Activated CD8-positive, alpha-beta T cell treated with anti-CD3 and anti-CD28 coated beads, Interleukin-2, amount 10 ng/mL, durations not matched to agents 7 days and 5 days (primary cell): Measurements from ENCODE around the gene ACSM4. TPM values are rescaled to one million over a fixed set of nuclear protein-coding genes. Genes with fewer than 3 reads are reported as not detected.

Experiments
- ATAC-seq: fragments of 150-1000 bp; cut with Tn5 transposase; one replicate; pipeline ENCODE4 v1.10.0; 2021; ENCODE audit warnings: moderate library complexity
- CTCF ChIA-PET: fragments of 350-600 bp; sonication (Branson Sonifier 250); formaldehyde crosslinking; loops from one replicate; lab custom pipeline; 2021; ENCODE audit warnings: antibody characterized with exemption; lab: Charles Lee
- POLR2A ChIA-PET: fragments of 350-600 bp; sonication (Branson Sonifier 250); formaldehyde crosslinking; loops from one replicate; lab custom pipeline; 2021; ENCODE audit warnings: antibody characterized with exemption; lab: Charles Lee
- DNase-seq: peaks from one replicate; pipeline ENCODE4 v3.0.0-alpha.2; 2020
- H3K27ac Mint-ChIP-seq: one replicate; pipeline ENCODE4 v1.8.0; 2021; ENCODE audit warnings: mild to moderate bottlenecking, mixed read lengths
- H3K27me3 Mint-ChIP-seq: one replicate; pipeline ENCODE4 v1.8.0; 2021; ENCODE audit warnings: low read depth, mixed read lengths
- H3K36me3 Mint-ChIP-seq: one replicate; pipeline ENCODE4 v1.8.0; 2021; ENCODE audit warnings: low read depth, mixed read lengths
- H3K4me1 Mint-ChIP-seq: one replicate; pipeline ENCODE4 v1.8.0; 2021; ENCODE audit warnings: low read depth, mixed read lengths
- H3K4me3 Mint-ChIP-seq: one replicate; pipeline ENCODE4 v1.8.0; 2021; ENCODE audit warnings: mild to moderate bottlenecking, mixed read lengths
- H3K9me3 Mint-ChIP-seq: one replicate; pipeline ENCODE4 v1.8.0; 2022; ENCODE audit warnings: mixed read lengths; ENCODE audit not compliant: insufficient read depth
- total RNA-seq, 2 experiments: library from RNA; stranded (reverse); gene quantifications; one replicate each; pipeline ENCODE4 v1.2.3, GENCODE V29; 2021

The ACSM4 gene
- total RNA-seq, 2 experiments from 2014 or later, result not detected

DNA sequence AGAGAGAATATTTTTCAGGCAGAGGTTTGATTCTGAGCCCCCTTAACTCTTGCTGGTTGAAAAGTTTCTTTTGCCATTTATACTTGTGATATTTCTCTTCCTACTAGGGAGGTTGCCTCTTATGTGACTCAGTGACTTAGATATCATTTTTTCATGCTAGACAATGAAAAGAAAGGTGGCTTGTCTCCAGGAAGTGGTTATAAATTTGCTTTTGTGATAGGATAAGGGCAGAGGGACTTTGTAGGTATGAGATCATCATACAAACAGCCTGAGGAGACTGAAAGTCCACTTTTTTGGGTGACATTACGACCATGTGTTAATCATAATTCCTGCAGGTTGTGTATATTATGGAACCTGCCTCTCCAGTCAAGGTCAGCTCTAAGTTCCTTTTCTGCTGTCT lies 35.8 kb downstream of the ACSM4 start:
- Mint-ChIP-seq H3K4me1 (peaks cover 29% of the 10 kb centered on the region), H3K27ac (peak overlapping the region; percentile 5), H3K9me3 (peaks cover 16% of the 10 kb centered on the region), H3K27me3 (peaks cover 2% of the 10 kb centered on the region), H3K36me3 (peaks cover 18% of the 10 kb centered on the region), H3K4me3 (no peak overlapping the region)
- CTCF ChIA-PET, result no interaction called here
- ATAC-seq (peak; percentile 36), DNase-seq (no peak)
- POLR2A ChIA-PET, result no interaction called here

- ATAC-seq (no peak), DNase-seq (no peak)
- H3K4me3 Mint-ChIP-seq, result no peak overlapping the region
- ChIA-PET POLR2A (no interaction called here), CTCF (no interaction called here)
- H3K9me3 Mint-ChIP-seq, result peaks cover 26% of the 10 kb centered on the region
- H3K27ac Mint-ChIP-seq, result no peak overlapping the region
- H3K27me3 Mint-ChIP-seq, result peaks cover 2% of the 10 kb centered on the region
- peaks cover 39% of the 10 kb centered on the region for H3K4me1 Mint-ChIP-seq
- peaks cover 26% of the 10 kb centered on the region for H3K36me3 Mint-ChIP-seq
Observed at GRCh38 chr12:7344833-7345606, 41.1 kb downstream of the ACSM4 start.

- ChIA-PET POLR2A (no interaction called here), CTCF (no interaction called here)
- peak overlapping the region; percentile 28 for H3K27ac Mint-ChIP-seq
- ATAC-seq, result peak; percentile 58
- peaks cover 26% of the 10 kb centered on the region for H3K36me3 Mint-ChIP-seq
- DNase-seq, result no peak
- H3K4me1 Mint-ChIP-seq, result peaks cover 45% of the 10 kb centered on the region
- H3K27me3 Mint-ChIP-seq, result peaks cover 2% of the 10 kb centered on the region
- peaks cover 26% of the 10 kb centered on the region for H3K9me3 Mint-ChIP-seq
- peak overlapping the region; percentile 26 for H3K4me3 Mint-ChIP-seq
Observed at GRCh38 chr12:7346551-7347225, 42.8 kb downstream of the ACSM4 start.

GRCh38 chr12:7349418-7349817 lies 45.5 kb downstream of the ACSM4 start:
- no peak for DNase-seq

GRCh38 chr12:7351177-7351576 lies 47.3 kb downstream of the ACSM4 start:
- DNase-seq (no peak), ATAC-seq (no peak)
- CTCF ChIA-PET, result interaction anchor here (0.7 kb wide), 1 partner anchor 8 kb away, joined by 3 read pairs; no protein-coding TSS in a partner anchor
- H3K4me3 Mint-ChIP-seq, result no peak overlapping the region
- no peak overlapping the region for H3K27ac Mint-ChIP-seq
- H3K27me3 Mint-ChIP-seq, result peaks cover 18% of the 10 kb centered on the region
- POLR2A ChIA-PET, result no interaction called here
- H3K9me3 Mint-ChIP-seq, result peaks cover 2% of the 10 kb centered on the region
- peaks cover 22% of the 10 kb centered on the region for H3K4me1 Mint-ChIP-seq
- H3K36me3 Mint-ChIP-seq, result peaks cover 2% of the 10 kb centered on the region

More at GRCh38 chr12:7349418-7349817, 45.5 kb downstream of the ACSM4 start:
- ChIA-PET CTCF (interaction anchor here (0.8 kb wide), 1 partner anchor 130 kb away, joined by 3 read pairs; no protein-coding TSS in a partner anchor), POLR2A (no interaction called here)
- Mint-ChIP-seq H3K27ac (no peak overlapping the region), H3K4me1 (peaks cover 31% of the 10 kb centered on the region), H3K36me3 (peaks cover 9% of the 10 kb centered on the region), H3K9me3 (peaks cover 13% of the 10 kb centered on the region), H3K4me3 (no peak overlapping the region), H3K27me3 (peaks cover 14% of the 10 kb centered on the region)
- no peak for ATAC-seq

DNA sequence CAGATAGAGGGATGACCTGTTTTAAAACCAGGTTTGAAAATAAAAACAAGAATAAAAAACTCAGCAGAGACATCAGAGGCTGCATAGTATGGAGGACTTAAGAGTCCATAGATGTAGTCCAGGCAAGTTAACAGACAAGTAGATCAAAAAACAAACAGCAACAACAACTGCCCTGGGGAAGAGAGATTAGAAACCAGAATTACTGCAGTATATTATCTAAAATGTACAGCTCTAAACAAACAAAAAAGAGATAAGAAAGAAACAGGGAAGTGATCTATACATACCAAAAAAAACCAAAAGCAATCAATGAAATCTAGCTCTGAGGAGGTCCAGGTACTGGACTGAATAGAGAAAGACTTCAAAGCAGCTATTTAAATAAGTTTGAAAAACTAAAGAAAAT lies 48.8 kb downstream of the ACSM4 start:
- no peak overlapping the region for H3K27ac Mint-ChIP-seq
- DNase-seq (no peak), ATAC-seq (no peak)
- CTCF ChIA-PET, result no interaction called here
- peaks cover 12% of the 10 kb centered on the region for H3K4me1 Mint-ChIP-seq
- peaks cover 2% of the 10 kb centered on the region for H3K9me3 Mint-ChIP-seq
- POLR2A ChIA-PET, result no interaction called here
- peaks cover 25% of the 10 kb centered on the region for H3K27me3 Mint-ChIP-seq
- H3K4me3 Mint-ChIP-seq, result no peak overlapping the region
- no peaks in the 10 kb centered on the region for H3K36me3 Mint-ChIP-seq

DNA sequence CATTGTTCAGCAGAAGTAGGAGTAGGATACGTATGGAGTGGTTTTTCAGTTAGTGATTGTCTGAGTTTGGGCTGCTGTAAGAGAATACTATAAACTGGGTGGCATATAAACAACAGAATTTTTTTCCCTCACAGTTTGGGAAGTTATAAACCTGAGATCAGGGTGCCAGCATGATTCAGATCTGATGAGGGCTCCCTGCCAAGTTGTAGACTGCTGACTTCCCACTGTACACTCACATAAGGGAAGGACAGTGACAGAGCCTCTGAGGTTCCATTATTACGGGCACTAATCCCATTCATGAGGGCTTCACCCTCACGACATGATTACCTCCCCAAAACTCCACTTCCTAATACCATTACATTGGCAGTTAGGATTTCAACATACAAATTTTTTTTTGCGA lies 50.7 kb downstream of the ACSM4 start:
- ATAC-seq (no peak), DNase-seq (no peak)
- POLR2A ChIA-PET, result no interaction called here
- peaks cover 23% of the 10 kb centered on the region for H3K27me3 Mint-ChIP-seq
- H3K27ac Mint-ChIP-seq, result no peak overlapping the region
- H3K4me3 Mint-ChIP-seq, result no peak overlapping the region
- peaks cover 12% of the 10 kb centered on the region for H3K4me1 Mint-ChIP-seq
- H3K36me3 Mint-ChIP-seq, result no peaks in the 10 kb centered on the region
- CTCF ChIA-PET, result no interaction called here
- H3K9me3 Mint-ChIP-seq, result no peaks in the 10 kb centered on the region

GRCh38 chr12:7361265-7361664 lies 57.4 kb downstream of the ACSM4 start:
- peaks cover 30% of the 10 kb centered on the region for H3K27me3 Mint-ChIP-seq
- no peak for ATAC-seq
- no peak overlapping the region for H3K4me3 Mint-ChIP-seq
- H3K4me1 Mint-ChIP-seq, result no peaks in the 10 kb centered on the region
- H3K27ac Mint-ChIP-seq, result no peak overlapping the region
- ChIA-PET CTCF (no interaction called here), POLR2A (no interaction called here)
- no peak for DNase-seq
- no peaks in the 10 kb centered on the region for H3K9me3 Mint-ChIP-seq
- no peaks in the 10 kb centered on the region for H3K36me3 Mint-ChIP-seq

GRCh38 chr12:7362734-7363133 lies 58.9 kb downstream of the ACSM4 start:
- ChIA-PET CTCF (no interaction called here), POLR2A (no interaction called here)
- ATAC-seq (no peak), DNase-seq (no peak)
- peaks cover 22% of the 10 kb centered on the region for H3K27me3 Mint-ChIP-seq
- H3K9me3 Mint-ChIP-seq, result no peaks in the 10 kb centered on the region
- H3K4me1 Mint-ChIP-seq, result no peaks in the 10 kb centered on the region
- no peak overlapping the region for H3K4me3 Mint-ChIP-seq
- no peak overlapping the region for H3K27ac Mint-ChIP-seq
- no peaks in the 10 kb centered on the region for H3K36me3 Mint-ChIP-seq

DNA sequence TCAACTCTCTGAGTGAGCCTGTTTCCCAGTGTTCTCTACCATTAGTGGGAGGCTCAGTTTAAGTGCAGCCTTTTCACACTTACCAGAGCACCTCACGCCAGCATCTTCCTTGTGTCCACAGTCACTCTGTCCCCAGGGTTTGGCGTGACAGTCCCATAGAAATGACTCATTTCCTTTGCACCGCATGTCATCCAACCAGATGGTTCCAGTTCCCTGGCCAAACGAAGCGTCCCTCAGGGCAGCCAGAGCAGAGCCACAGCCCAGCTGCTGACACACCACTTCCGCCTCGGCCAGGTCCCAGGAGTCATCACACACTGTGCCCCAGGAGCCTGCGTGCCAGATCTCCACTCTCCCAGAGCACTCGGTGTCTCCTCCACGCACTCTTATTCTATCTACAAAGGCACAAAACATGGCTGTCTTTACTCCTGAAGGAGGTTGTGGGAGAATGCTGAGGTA lies 65.4 kb downstream of the ACSM4 start:
- Mint-ChIP-seq H3K4me3 (no peak overlapping the region), H3K4me1 (no peaks in the 10 kb centered on the region), H3K27me3 (peaks cover 18% of the 10 kb centered on the region), H3K9me3 (no peaks in the 10 kb centered on the region), H3K27ac (no peak overlapping the region), H3K36me3 (no peaks in the 10 kb centered on the region)
- ChIA-PET POLR2A (no interaction called here), CTCF (no interaction called here)
- DNase-seq, result no peak
- no peak for ATAC-seq

DNA sequence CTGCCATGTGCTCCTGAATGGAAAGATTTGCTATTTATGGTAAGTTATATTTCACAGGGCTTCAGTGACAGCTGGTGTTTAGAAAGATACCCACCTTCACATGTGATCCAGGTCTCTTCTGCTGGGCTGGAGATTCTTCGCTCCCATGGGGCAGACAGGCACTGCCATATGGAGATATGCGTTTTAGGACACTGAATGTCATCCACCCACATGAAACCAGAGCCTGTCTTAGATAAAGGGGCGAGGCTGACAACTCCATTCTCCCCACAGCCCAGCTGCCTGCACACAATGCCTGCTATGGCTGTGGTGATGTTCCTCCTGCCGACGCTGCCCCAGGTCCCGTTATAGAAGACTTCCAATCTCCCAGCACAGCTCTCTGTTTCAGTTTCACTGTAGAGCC lies 69.4 kb downstream of the ACSM4 start:
- H3K9me3 Mint-ChIP-seq, result no peaks in the 10 kb centered on the region
- H3K36me3 Mint-ChIP-seq, result no peaks in the 10 kb centered on the region
- H3K4me3 Mint-ChIP-seq, result no peak overlapping the region
- ChIA-PET CTCF (interaction anchor here (1.2 kb wide), 1 partner anchor 617 kb away, joined by 3 read pairs; no protein-coding TSS in a partner anchor), POLR2A (no interaction called here)
- ATAC-seq (no peak), DNase-seq (no peak)
- no peaks in the 10 kb centered on the region for H3K4me1 Mint-ChIP-seq
- peaks cover 22% of the 10 kb centered on the region for H3K27me3 Mint-ChIP-seq
- H3K27ac Mint-ChIP-seq, result no peak overlapping the region

GRCh38 chr12:7374423-7375144 lies 70.7 kb downstream of the ACSM4 start:
- Mint-ChIP-seq H3K27ac (no peak overlapping the region), H3K9me3 (no peaks in the 10 kb centered on the region), H3K4me1 (no peaks in the 10 kb centered on the region), H3K27me3 (peaks cover 22% of the 10 kb centered on the region), H3K36me3 (no peaks in the 10 kb centered on the region), H3K4me3 (no peak overlapping the region)
- ChIA-PET POLR2A (no interaction called here), CTCF (no interaction called here)
- ATAC-seq (no peak), DNase-seq (peak; percentile 41)
